LHCN-M2 (cell line): ENCODE measurements around the gene RHBG. TPM values are rescaled to one million over a fixed set of nuclear protein-coding genes. Genes with fewer than 3 reads are reported as not detected.

Experiments used
- DNase-seq: peaks from one replicate; pipeline ENCODE4 v3.0.0-alpha.2; 2012; ENCODE audit warnings: low read depth
- total RNA-seq: library from RNA; depleted of rRNA; stranded (reverse); fragments of >200 nt; gene quantifications from 2 replicates; pipeline ENCODE4 v1.2.3, GENCODE V29; 2014

RHBG gene
- total RNA-seq, 1 experiment from 2014 or later = not detected

- DNase-seq = no peak
These were observed 17.3 kb downstream of the RHBG start for GRCh38 chr1:156386134-156386901.

- no peak for DNase-seq
These were observed 18.2 kb downstream of the RHBG start for GRCh38 chr1:156386949-156387869.

GRCh38 chr1:156387870-156388173, 18.8 kb downstream of the RHBG start:
- DNase-seq = no peak

- no peak for DNase-seq
These were observed 19.4 kb downstream of the RHBG start for GRCh38 chr1:156388174-156389137.

DNA sequence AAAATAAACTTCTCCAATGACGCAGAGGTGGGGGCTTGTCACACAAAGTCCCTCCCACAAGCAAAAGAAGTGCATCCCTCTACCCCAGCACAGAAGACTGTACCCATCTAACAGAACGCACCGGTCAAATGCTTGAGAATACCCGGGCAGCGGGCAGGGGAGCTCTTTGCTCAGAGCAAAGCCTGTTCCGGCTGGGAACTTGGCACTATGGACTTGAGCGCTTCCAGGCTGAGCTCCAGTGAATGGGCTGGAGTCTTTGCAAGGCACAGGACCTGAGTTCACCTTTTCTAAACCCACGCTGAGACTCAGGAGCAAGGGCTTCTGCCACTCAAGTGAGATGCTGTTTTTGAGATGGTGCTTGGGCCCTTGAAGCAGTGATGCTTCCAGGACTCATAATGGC, 20.3 kb downstream of the RHBG start:
- DNase-seq = no peak

- no peak for DNase-seq
These were observed 21.7 kb downstream of the RHBG start for GRCh38 chr1:156390469-156391365.

DNA sequence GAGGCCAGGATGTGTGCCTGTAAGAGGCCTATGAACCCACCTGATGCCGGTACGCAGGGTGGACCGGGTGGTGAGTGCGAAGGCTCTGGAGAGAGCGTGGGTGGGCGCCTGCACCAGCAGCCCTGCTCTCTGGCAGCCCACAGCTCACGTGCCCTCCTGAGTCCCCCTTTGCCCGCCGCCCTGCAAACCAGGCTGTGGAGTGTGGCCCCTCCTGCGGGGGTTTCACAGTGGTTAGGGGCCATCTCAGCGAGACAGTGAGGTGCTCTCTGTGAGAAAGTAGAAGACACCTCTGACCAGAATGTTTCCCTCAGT, 22.3 kb downstream of the RHBG start:
- no peak for DNase-seq

DNA sequence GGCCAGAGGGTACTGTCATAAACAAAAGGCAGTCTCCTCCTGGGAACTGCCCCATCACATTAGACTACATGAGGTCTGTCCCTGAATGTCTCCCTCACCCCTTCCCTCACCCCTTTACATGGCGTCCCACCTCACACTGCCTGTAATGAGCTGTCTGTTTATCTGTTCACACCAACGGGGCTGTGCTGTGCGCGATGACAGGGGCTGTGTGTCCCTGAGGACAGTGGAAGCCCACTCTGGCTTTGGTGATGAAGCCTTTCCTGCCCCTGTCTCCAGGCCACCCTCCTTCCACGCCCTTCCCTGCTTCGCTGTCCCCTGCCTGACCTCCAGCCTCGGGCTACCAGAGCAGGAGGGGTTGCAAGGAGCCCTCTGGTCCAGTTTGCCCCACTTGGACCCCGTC, 22.7 kb downstream of the RHBG start:
- no peak for DNase-seq

GRCh38 chr1:156392452-156392853, 23.4 kb downstream of the RHBG start:
- DNase-seq = no peak

DNA sequence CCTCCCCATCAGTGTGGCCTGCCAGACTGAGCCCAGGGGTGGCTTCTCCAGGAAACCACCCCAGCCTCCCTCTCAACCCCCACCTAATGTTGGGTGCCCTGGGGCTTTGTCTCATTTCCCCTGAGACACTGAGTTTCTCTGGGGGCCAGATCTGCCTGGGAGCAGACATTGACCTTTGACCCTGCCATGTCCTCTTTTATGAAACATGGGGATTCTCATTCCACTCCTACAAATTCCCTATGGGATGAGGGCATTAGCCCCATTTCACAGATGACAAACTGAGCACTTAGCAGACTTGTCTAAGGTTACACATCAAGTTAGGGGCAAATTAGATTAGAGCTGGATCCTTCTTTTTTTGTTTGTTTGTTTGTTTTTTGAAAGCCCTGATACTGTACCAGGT, 24.1 kb downstream of the RHBG start:
- no peak for DNase-seq

DNA sequence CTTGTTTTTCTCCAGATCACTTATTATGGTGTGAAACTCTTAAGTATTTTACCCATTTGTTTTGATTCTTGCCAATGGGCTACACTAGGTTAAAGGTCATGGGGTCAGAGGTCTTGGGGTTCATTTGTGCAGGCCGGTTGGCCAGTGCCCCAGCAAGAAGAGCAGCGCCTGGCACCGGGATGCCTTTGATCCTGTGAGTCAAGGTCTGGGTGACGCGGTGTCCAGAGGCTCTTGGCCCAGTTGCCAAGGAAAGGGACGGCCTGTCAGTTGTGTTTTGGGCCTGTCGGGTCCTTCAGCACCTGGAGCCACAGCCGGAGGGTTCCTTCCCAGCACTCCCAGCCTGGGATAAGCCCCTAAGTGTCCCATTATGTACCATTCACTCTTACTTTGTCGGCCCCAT, 25.1 kb downstream of the RHBG start:
- no peak for DNase-seq

GRCh38 chr1:156394835-156395461, 25.9 kb downstream of the RHBG start:
- DNase-seq = no peak

DNA sequence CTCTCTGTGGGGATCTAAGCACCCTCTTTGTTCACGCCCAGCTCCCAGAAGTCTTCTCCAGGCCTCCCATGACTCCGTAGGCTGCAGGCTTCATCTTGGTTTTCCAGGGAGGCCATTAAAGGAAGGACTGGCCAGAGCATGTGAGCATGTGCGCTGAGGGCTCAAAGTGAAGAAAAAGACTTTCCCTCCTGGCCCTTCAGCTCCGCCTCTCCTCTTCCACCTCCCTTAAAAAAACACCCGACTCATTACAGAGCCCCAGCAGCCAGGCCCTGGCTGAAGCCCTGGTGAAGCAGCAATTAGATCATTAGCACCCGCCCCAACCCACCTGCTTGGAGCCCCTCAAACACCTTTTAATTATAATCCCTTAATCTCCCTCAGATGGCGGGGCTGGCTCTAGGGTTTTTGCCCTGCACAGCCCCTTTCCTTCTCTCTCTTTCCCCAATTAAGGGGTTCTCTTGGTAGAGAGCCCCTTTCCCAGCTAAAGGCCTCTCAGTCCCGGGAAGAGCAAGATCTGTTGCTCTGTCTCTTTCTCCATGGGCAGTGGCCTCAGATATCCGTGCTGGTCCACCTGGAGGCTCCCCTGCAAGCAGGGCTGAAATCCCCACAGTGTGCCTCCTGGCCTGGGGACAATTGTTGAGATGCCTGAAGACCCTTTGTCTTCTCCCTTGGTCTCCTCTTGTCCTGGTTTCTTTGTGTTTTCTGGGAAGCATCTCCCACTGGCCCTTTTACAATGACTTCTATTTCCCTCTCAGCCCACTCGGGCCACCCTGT, 30.5 kb downstream of the RHBG start:
- DNase-seq = no peak

GRCh38 chr1:156400191-156400935, 31.4 kb downstream of the RHBG start:
- DNase-seq = no peak

GRCh38 chr1:156401041-156401574, 32.1 kb downstream of the RHBG start:
- no peak for DNase-seq

DNA sequence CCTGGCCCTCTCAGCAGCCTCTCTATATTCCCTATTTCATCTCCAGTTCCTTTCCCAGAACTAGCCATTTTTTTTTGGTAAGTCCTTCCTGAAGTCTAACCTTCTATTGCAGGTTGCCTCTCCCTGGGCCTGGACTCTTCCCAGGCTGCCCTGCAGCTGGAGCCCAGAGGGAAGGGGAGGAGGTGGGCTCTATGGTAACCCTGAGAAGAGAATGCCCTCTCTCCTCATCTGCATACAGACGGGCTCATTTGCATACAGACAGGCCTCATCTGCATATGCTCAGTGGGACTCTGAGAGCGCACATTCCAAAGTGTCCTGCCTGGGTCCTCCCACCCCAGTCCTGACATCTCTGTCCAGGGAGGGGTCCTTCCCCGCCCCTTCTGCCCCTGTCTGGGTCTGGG, 32.7 kb downstream of the RHBG start:
- no peak for DNase-seq

DNA sequence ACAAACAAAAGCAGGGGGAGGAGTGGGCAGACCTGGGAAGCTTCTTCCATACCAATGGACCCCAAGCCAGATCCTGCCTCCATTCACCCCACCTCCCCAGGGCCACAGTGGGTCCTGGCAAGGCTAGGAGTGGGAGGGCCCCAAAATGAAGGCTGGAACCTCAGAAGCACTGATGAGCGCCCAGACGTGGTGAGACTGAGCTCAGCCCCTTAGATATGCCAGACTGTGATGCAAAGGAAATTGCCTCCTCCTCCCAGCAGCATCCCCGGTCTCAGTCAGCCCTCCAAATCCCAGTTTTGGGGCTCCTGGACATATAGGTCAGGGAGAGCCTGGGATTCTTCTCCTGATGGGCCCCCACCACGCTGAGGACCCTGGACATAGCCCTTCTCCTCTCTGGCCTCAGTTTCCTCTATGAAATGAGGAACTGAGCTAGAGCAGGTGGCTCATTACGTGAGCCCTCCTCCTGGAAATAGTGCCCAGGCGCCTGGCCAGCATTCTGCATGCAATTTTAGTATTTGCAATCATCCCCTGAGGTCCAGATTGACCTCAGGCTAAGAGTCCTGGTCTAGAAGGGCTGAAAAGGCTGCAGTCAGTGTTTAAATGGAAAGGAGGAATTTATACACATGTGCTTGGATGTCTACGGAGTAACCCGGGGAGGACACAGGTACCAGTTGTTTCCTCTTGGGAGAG, 33.5 kb downstream of the RHBG start:
- DNase-seq = no peak

- DNase-seq = no peak
These were observed 36.7 kb downstream of the RHBG start for GRCh38 chr1:156405670-156406069.
